ENCODE data around the gene PLCH1.
A peak's percentile ranks its signal among the peaks of the same experiment; 100 is the strongest.

Gene PLCH1

DNA sequence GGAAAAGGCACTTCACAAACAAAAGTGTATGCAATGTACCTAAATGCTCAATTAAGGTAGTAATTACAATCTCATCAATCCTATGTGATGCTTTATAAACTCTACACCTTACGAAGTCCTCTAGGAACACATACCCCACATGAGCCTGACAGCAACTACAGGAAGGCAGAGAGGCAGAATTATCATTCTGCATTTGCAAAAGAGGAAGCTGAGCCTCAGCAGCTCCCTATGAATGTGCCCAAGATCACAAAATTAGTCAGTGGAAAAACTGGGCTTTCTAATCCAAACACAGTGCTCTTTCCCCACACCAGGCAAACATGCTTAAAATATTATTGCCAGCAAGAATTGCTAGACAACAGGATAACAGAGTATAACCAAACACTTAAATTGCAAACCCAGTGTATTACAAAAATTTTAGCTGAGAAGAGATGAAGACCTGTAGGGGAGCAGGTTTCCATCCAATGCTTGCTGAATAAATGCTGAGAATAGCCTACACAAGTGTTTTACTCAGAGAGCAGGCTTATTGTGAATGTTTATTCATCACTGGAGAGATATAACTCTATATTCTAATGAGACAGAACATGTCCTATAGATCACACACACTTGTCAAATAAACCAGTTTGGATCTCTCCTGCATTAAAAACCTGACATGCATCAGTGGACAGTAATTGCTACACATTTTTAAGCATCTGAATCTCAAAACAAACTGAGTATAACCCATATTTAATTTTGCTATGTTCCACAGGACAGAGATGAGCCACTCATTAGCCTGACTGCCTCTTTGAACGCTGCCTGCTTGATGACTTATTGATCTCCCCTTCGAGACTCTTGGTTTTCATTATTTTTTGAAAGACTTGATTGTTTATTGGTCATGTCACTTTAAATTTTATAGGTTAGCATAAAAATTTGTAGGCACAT is 62.2 kb downstream of the PLCH1 start:
- DNase-seq = no peak

DNA sequence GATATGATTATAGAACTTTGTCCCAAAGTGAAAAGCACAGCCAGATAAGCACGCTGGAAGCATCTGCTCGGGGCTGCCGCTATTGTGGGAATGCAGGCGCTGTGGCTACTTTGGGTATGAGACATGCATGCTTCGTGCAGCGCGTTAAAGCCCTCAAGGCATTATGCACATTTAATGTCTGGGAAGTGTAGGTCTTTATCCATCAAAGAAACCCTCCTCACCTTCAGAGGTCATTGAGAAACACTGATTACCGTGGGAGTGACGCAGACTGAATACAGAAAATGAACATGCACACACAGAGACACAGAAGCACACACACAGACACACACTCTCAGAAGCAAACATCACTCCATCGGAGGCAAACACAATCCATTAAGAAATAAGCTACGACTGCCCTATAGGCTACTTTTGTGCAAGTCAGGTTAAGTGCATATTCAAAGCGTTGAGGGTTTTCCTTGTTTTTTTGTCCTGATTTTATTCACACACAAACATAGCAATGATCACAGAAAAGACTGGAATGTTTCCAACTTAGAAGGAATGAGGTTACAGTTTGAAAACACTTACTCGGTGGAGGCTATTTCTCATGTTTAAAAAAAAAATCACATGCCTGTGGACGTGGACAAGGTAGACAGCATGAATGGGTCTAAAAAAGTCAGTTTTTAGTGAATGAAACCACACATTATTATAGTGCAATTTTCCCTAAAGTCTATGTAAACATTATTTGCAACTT is 68.5 kb downstream of the PLCH1 start:
- peak in 1 of 2 experiments; percentile 51 for DNase-seq

- DNase-seq = no peak
Observed at GRCh38 chr3:155675094-155675493, 69.8 kb downstream of the PLCH1 start.

DNA sequence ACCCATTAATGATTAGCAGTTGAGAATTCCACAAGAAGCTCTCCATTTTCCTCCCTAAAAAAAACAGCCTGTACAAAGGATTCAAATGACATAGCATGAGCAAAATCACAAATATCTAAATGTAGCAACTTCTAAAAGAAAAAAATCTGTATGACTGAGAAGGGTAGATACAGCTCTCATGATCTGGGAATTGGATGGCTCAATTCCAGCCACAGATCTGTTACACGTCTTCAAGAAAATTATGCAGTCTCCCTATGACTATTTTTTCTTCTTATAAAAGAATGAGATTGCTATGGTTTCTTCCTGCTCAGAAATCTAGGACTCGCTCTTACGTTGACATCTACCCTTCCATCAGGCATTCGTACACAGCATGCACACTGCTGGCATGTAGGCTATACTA is 71.5 kb downstream of the PLCH1 start:
- no peak for DNase-seq

GRCh38 chr3:155670335-155670734 is 74.5 kb downstream of the PLCH1 start:
- no peak for DNase-seq

DNA sequence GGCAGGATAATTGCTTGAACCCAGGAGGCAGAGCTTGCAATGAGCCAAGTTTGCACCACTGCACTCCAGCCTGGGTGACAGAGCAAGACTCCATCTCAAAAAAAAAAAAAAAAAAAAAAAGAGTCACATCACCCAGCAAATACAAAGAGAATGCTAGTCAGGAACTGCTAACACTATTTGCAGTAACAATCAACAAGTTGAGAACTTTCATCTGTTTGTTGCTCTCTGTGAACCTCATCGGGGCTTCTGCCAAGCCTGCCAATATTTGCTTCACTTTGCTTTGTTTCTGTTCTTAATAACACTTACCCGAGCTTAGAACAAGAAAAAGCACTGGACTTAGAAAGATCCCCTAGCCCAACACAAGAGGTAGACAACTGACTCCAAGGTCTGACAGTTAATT is 76.9 kb downstream of the PLCH1 start:
- DNase-seq = no peak

- no peak for DNase-seq
Observed at GRCh38 chr3:155664925-155665695, 79.8 kb downstream of the PLCH1 start.

- no peak for DNase-seq
Observed at GRCh38 chr3:155663467-155664212, 81.2 kb downstream of the PLCH1 start.

GRCh38 chr3:155661760-155662159 is 83.1 kb downstream of the PLCH1 start:
- no peak for DNase-seq

GRCh38 chr3:155661042-155661441 is 83.8 kb downstream of the PLCH1 start:
- no peak for DNase-seq

GRCh38 chr3:155658671-155659261 is 86.1 kb downstream of the PLCH1 start:
- no peak for DNase-seq

DNA sequence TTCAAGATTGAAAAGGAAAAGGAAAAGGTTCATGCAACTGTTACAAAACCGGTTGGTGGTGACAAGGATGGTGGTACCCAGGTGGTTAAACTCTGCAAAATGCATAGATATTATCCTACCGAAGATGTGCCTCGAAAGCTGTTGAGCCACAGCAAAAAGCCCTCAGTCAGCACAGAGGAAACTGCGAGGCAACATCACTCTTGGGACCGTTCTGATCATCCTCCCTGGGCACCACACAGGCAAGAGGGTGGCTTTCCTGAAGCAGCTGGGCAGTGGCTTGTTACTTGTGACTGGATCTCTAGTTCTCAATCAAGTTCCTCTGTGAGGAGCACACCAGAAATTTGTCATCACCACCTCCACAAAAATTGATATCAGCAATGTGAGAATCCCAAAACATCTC is 86.9 kb downstream of the PLCH1 start:
- no peak for DNase-seq

GRCh38 chr3:155657161-155657560 is 87.7 kb downstream of the PLCH1 start:
- DNase-seq = no peak

DNA sequence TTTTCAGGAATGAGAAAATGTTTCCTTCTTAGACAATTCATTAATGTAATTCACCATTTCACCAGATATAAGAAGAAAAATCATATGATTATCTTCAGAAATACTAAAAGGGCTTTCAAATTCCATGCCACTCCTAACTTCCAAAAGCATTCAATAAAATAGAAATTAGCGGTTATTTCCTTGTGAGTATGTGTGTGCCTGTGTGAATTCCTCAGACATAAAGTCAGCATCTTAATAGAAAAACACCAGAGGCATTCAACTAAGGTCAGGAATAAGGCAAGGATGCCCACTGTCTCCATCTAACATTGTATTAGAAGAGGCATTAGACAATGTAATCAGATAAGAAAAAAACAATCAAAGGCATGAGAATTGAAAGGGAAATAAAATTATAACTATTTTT is 88.4 kb downstream of the PLCH1 start:
- DNase-seq = no peak

DNA sequence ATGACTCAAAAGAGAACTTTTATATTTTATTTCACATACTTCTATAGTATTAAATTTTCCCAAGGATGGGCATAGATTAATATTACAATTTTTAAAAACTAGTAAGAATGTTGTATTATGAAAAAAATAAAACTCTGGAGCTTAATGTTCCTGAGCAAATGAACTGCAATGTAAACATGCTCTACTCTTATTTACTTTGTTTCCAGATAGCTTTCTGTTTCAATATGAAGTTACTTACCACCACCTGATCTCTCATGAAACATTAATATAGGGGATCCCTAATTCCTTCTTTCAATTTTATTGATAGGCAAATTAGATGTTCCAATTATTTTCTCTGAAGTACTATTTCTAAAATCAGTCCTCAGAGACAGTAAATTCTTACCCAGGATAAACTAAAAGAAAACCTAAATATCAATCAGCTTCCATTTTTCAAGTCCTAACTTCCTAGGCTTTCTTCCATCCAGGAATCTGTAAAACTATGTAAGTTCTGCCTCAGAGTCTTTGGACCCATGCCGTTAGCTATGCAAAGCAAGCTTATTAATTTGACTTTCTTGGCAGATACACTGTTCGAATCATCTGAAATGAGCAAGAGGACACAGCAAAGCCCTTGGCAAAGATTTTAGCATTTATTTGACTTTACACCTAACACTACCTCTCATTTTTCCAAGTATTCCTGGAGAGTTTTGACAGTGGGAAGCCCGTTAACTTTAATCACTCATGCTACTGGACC is 93.2 kb downstream of the PLCH1 start:
- peak in 1 of 2 experiments; percentile 25 for DNase-seq

GRCh38 chr3:155648013-155648591 is 96.8 kb downstream of the PLCH1 start:
- DNase-seq = no peak

DNA sequence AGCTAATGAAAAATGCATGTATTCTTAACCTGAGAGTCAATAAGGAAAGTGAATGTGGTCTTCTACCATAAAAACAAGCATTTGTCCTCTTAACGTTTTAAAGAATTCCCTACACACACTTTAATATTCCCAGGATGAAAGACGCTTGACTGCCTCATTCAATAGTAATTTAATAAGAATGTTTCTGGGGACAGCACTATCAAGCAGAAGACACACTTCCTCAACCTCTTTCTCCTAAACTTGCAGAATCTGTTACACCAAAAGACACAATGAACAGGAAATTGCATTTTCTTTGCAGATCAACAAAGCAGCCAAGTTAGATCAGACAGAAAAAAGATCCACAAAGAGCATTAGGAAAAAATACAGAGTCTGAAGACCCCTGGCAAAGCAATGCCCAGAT is 97.7 kb downstream of the PLCH1 start:
- no peak for DNase-seq

GRCh38 chr3:155646669-155647068 is 98.2 kb downstream of the PLCH1 start:
- no peak for DNase-seq

DNA sequence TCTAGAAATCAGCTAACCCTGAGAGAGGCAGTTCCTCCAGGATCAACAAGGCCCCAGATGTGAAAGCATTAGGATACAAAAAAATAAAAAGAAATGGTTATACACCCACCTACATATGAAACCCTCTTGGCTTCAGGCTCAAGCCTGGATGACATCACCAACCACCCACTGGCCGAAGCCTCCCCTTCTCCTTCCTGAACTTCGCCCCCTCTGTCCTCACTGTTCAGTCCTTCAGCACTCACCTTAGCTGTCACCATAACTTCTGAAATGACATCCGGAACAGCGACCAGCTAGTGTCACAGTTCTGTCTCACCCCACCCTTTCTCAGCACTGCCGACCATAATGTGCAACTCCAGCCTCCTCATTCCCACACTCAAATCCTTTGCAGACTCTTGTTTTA is 98.7 kb downstream of the PLCH1 start:
- no peak for DNase-seq

DNA sequence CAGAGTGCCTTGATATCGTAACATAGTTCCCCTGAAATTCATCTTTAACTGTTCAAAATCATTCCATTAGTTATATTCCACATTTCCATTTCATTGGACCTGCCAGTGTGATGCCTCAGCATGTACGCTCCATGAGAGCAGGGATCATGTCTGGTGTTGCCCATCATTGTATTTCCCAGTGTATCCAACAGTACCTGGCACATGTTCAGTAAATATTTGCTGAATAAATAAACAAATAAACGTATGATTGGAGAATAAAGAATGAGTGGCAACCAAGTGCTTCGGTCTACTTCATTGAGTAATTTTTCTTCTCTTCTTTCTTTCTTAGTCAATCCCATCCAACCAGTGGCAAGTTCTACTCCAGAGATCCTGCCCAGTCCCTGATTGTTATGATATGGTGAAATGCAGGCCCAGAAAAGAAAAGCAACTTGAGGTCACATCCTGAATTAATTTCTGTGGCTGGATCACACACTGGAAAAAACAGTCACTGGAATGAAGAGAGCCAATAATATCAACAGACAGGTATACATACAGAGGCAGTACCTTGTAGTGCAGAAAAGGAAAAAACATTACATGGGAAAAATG is 101.2 kb downstream of the PLCH1 start:
- no peak for DNase-seq

GRCh38 chr3:155641956-155642355 is 102.9 kb downstream of the PLCH1 start:
- no peak for DNase-seq

Data from NCI-H524 (cell line).